IMR-90 (cell line): ENCODE results near the gene NSD2. TPM values are rescaled to one million over a fixed set of nuclear protein-coding genes. Genes with fewer than 3 reads are reported as not detected.

ENCODE experiments used
- ATAC-seq: fragments of 200-7000 bp; cut with Tn5 transposase; 2 replicates; pipeline ENCODE4 v1.9.1; 2020; ENCODE audit warnings: low read depth, mild to moderate bottlenecking, moderate library complexity
- BruUV-seq: library from RNA; stranded (reverse); fragments of 400-500 nt; replicated peaks from 2 replicates; lab custom pipeline; 2021; lab: Mats Ljungman, UMichigan
- CTCF ChIA-PET: fragments of 300-600 bp; formaldehyde crosslinking; extraction: SDS; loops from one replicate; lab custom pipeline; 2021; ENCODE audit warnings: antibody characterized with exemption; lab: Yijun Ruan, JAX
- POLR2A ChIA-PET: fragments of 300-600 bp; sonication (Branson Sonifier 250); formaldehyde crosslinking; loops from one replicate; lab custom pipeline; 2022; ENCODE audit warnings: antibody characterized with exemption; ENCODE audit not compliant: unreplicated experiment; lab: Charles Lee
- DNase-seq: peaks from one replicate; pipeline ENCODE4 v3.0.0; 2013
- H2AFZ ChIP-seq: replicated peaks from 2 replicates; pipeline ENCODE3; 2013; ENCODE audit warnings: low read length, mild to moderate bottlenecking; ENCODE audit not compliant: poor library complexity
- H2AK5ac ChIP-seq: 2 replicates; pipeline ENCODE4 v1.6.1; 2013; ENCODE audit warnings: low read depth, low read length, inconsistent platforms
- H2AK9ac ChIP-seq: replicated peaks from 2 replicates; pipeline ENCODE3; 2013; ENCODE audit warnings: mild to moderate bottlenecking, low read depth, low read length, moderate library complexity; ENCODE audit not compliant: poor library complexity
- H2BK120ac ChIP-seq: 2 replicates; pipeline ENCODE4 v1.6.1; 2013; ENCODE audit warnings: low read depth, low read length, inconsistent platforms
- H2BK15ac ChIP-seq: 3 replicates; pipeline ENCODE4 v1.6.1; 2013; ENCODE audit warnings: low read depth, low read length, inconsistent platforms
- H2BK20ac ChIP-seq: 2 replicates; pipeline ENCODE4 v1.6.1; 2013; ENCODE audit warnings: low read depth, mild to moderate bottlenecking, inconsistent platforms, low read length, moderate library complexity
- H2BK5ac ChIP-seq: 2 replicates; pipeline ENCODE4 v1.6.1; 2013; ENCODE audit warnings: mild to moderate bottlenecking, low read depth, low read length, inconsistent platforms; ENCODE audit not compliant: poor library complexity, severe bottlenecking
- H3K14ac ChIP-seq: replicated peaks from 2 replicates; pipeline ENCODE4 v1.6.1; 2013; ENCODE audit warnings: low read depth, low read length, inconsistent platforms
- H3K18ac ChIP-seq: 2 replicates; pipeline ENCODE4 v1.6.1; 2013; ENCODE audit warnings: low read depth, low read length, control low read depth
- H3K23ac ChIP-seq: 2 replicates; pipeline ENCODE4 v1.6.1; 2013; ENCODE audit warnings: low read depth, low read length, inconsistent platforms
- H3K27ac ChIP-seq: 2 replicates; pipeline ENCODE4 v1.5.1; 2013; ENCODE audit warnings: mild to moderate bottlenecking, control low read depth, low read length; ENCODE audit not compliant: insufficient read depth
- H3K27me3 ChIP-seq: 2 replicates; pipeline ENCODE4 v1.6.1; 2013; ENCODE audit warnings: low read length; ENCODE audit not compliant: control insufficient read depth, insufficient read depth
- H3K36me3 ChIP-seq: 2 replicates; pipeline ENCODE4 v1.6.1; 2013; ENCODE audit warnings: low read length, mixed read lengths; ENCODE audit not compliant: control insufficient read depth, insufficient read depth
- H3K4ac ChIP-seq: 2 replicates; pipeline ENCODE4 v1.6.1; 2013; ENCODE audit warnings: low read depth, low read length, inconsistent platforms
- H3K4me1 ChIP-seq: 2 replicates; pipeline ENCODE4 v1.6.1; 2013; ENCODE audit warnings: low read length, mixed read lengths; ENCODE audit not compliant: control insufficient read depth, insufficient read depth
- H3K4me2 ChIP-seq: 2 replicates; pipeline ENCODE4 v1.6.1; 2013; ENCODE audit warnings: low read depth, mild to moderate bottlenecking, control low read depth, low read length, moderate library complexity
- H3K4me3 ChIP-seq: 2 replicates; pipeline ENCODE4 v1.5.1; 2013; ENCODE audit warnings: low read depth, mild to moderate bottlenecking, control low read depth, low read length, moderate library complexity; ENCODE audit not compliant: insufficient read depth
- H3K56ac ChIP-seq: 2 replicates; pipeline ENCODE4 v1.6.1; 2013; ENCODE audit warnings: low read length, inconsistent platforms; ENCODE audit not compliant: insufficient read depth; ENCODE audit errors: extremely low read depth
- H3K79me1 ChIP-seq, 2 experiments: 2 replicates each; pipeline ENCODE4 v1.6.1; 2013; ENCODE audit warnings: low read length in 2 of 2, inconsistent platforms in 1 of 2, low read depth in 1 of 2
- H3K9ac ChIP-seq: 2 replicates; pipeline ENCODE4 v1.6.1; 2013; ENCODE audit warnings: low read depth, low read length, control low read depth
- H3K9me1 ChIP-seq: 2 replicates; pipeline ENCODE4 v1.6.1; 2013; ENCODE audit warnings: low read length, inconsistent platforms; ENCODE audit not compliant: insufficient read depth
- H3K9me3 ChIP-seq: 2 replicates; pipeline ENCODE4 v1.6.1; 2013; ENCODE audit warnings: low read length; ENCODE audit not compliant: control insufficient read depth, insufficient read depth
- H4K20me1 ChIP-seq: 2 replicates; pipeline ENCODE4 v1.6.1; 2013; ENCODE audit warnings: low read length, inconsistent platforms; ENCODE audit not compliant: insufficient read depth
- H4K5ac ChIP-seq: 2 replicates; pipeline ENCODE4 v1.6.1; 2013; ENCODE audit warnings: mild to moderate bottlenecking, low read depth, low read length, control low read depth
- H4K8ac ChIP-seq, 2 experiments: 2 replicates each; pipeline ENCODE4 v1.6.1; 2013; ENCODE audit warnings: low read depth in 2 of 2, low read length in 2 of 2, control low read depth in 1 of 2, inconsistent platforms in 1 of 2
- H4K91ac ChIP-seq: 2 replicates; pipeline ENCODE4 v1.6.1; 2013; ENCODE audit warnings: low read depth, low read length, inconsistent platforms; ENCODE audit not compliant: insufficient read depth
- CHD1 ChIP-seq: IDR thresholded peaks from 2 replicates; pipeline ENCODE4 v1.6.1; 2012; ENCODE audit warnings: low read depth, low read length, improper control_type of control experiment
- NFE2L2 ChIP-seq: fragments of 150-350 bp; IDR thresholded peaks from 2 replicates; pipeline ENCODE4 v1.6.1; 2016; ENCODE audit warnings: low read depth, mild to moderate bottlenecking, low read length
- POLR2A ChIP-seq: IDR thresholded peaks from 2 replicates; pipeline ENCODE4 v1.6.1; 2012; ENCODE audit warnings: mild to moderate bottlenecking, low read depth, low read length
- RFX5 ChIP-seq: IDR thresholded peaks from 2 replicates; pipeline ENCODE4 v1.8.0; 2012; ENCODE audit warnings: low read depth, mild to moderate bottlenecking, low read length, moderate library complexity
- USF2 ChIP-seq: fragments of 150-350 bp; IDR thresholded peaks from 2 replicates; pipeline ENCODE4 v1.6.1; 2017; ENCODE audit warnings: mild to moderate bottlenecking, antibody characterized with exemption, low read length, low read depth
- WGBS, 2 experiments: methylation state at CpG; one replicate each; pipeline versions ENCODE4 v1.1.5 to v1.1.7; 2013; ENCODE audit warnings: missing lambda C conversion rate in 2 of 2; ENCODE audit not compliant: insufficient read length in 1 of 2; ENCODE audit errors: extremely low coverage in 2 of 2; 5-methylcytosine and 5-hydroxymethylcytosine counted together
- dilution Hi-C: fragments of 300-500 bp; cut with HindIII; formaldehyde crosslinking; loops from one replicate; pipeline ENCODE4 v1.14.3; 2018; ENCODE audit warnings: low sequenced_read_pairs; ENCODE audit not compliant: unreplicated experiment
- in situ Hi-C: fragments of 300-500 bp; cut with MboI; formaldehyde crosslinking; loops from 3 replicates; pipeline ENCODE4 v1.14.3; 2019; ENCODE audit warnings: low sequenced_read_pairs, inconsistent platforms, mixed read lengths
- intact Hi-C: fragments of 100-400 bp; cut with micrococcal nuclease; formaldehyde crosslinking; loops from 2 replicates; pipeline ENCODE4 v1.10.0; 2022
- polyA plus RNA-seq, 3 experiments: library from polyadenylated mRNA; depleted of rRNA; stranded (reverse); fragments of >200 nt; gene quantifications; 2 replicates each; pipeline ENCODE4 v1.2.3, GENCODE V29; 2012; ENCODE audit warnings: low replicate concordance in 1 of 3
- total RNA-seq: library from RNA; depleted of rRNA; stranded (reverse); fragments of >200 nt; gene quantifications from 2 replicates; pipeline ENCODE4 v1.2.3, GENCODE V29; 2012

Gene NSD2
- total and polyA plus RNA-seq, 2 of the 4 experiments (the other 2 are of a cell fraction) = 35.9 to 68.1 TPM

GRCh38 chr4:2008671-2008920 lies 137.4 kb downstream of the NSD2 start:
- peaks cover 4% of the 10 kb centered on the region for H3K9me1 ChIP-seq
- H4K8ac ChIP-seq = peak overlapping the region; percentile 90 to 100
- H4K91ac ChIP-seq = peak overlapping the region; percentile 93; the same call in 1 of the 2 replicates
- H3K79me1 ChIP-seq = peaks cover 20 to 44% of the 10 kb centered on the region in 2 experiments
- no TSS peak for BruUV-seq
- H3K27me3 ChIP-seq = no peaks in the 10 kb centered on the region
- H3K18ac ChIP-seq = peak overlapping the region; percentile 98
- peak overlapping the region; percentile 100 for H3K9ac ChIP-seq
- in situ Hi-C loops = no loop called here
- H2BK120ac ChIP-seq = peak overlapping the region; percentile 15; the same call in 1 of the 2 replicates
- H2AFZ ChIP-seq = peak overlapping the region; percentile 100
- 0% methylated on average over 13 of the region's 27 CpGs; no CpG with 5 or more reads in 1 of the 2 experiments for WGBS, 2 experiments
- peaks cover 19% of the 10 kb centered on the region for H4K20me1 ChIP-seq
- peak overlapping the region; percentile 84 for H3K23ac ChIP-seq
- 0 out of 2 replicates have a peak, but pooled peaks have one; percentile 44 for TF ChIP-seq POLR2A
- TF ChIP-seq USF2 = no peak
- TF ChIP-seq NFE2L2 = no peak
- TF ChIP-seq CHD1 = no peak
- TF ChIP-seq RFX5 = no peak
- peak overlapping the region; percentile 91 for H3K4ac ChIP-seq
- peaks cover 8% of the 10 kb centered on the region for H3K36me3 ChIP-seq
- H2BK5ac ChIP-seq = peak overlapping the region; percentile 95
- peak overlapping the region; percentile 91 for H2AK9ac ChIP-seq
- ATAC-seq (peak; percentile 22; the same call in 1 of the 2 replicates), DNase-seq (no peak)
- H3K4me1 ChIP-seq = peaks cover 6% of the 10 kb centered on the region; the same call in 1 of the 2 replicates
- peak overlapping the region; percentile 100 for H3K4me3 ChIP-seq
- H2BK20ac ChIP-seq = no peak overlapping the region
- intact Hi-C loops = no loop called here
- peak overlapping the region; percentile 90 for H2AK5ac ChIP-seq
- H2BK15ac ChIP-seq = no peak overlapping the region
- H3K4me2 ChIP-seq = peak overlapping the region; percentile 66; the same call in 1 of the 2 replicates
- H4K5ac ChIP-seq = peak overlapping the region; percentile 99
- ChIA-PET POLR2A (no interaction called here), CTCF (no interaction called here)
- H3K56ac ChIP-seq = no peak overlapping the region
- H3K27ac ChIP-seq = peak overlapping the region; percentile 98
- no peaks in the 10 kb centered on the region for H3K9me3 ChIP-seq
- dilution Hi-C loops = no loop called here
- H3K14ac ChIP-seq = peak overlapping the region; percentile 84
